ENCODE data around the gene SBF2. TPM values are rescaled to one million over a fixed set of nuclear protein-coding genes. Genes with fewer than 3 reads are reported as not detected.

Gene SBF2
- total and polyA plus RNA-seq, 2 donors (not counting 1 experiment from before 2014, with no cell fraction given), result 5.6 to 17.7 TPM

- no peak overlapping the region for H3K9ac ChIP-seq (ENCODE audit: low read length)
- no peaks in the 10 kb centered on the region for H3K36me3 ChIP-seq (replicated peaks in 1 of 2; ENCODE audit: control extremely low read depth in 1 of 2, control insufficient read depth in 1 of 2, extremely low read depth in 1 of 2, insufficient read depth in 2 of 2, low read length in 1 of 2)
- no peaks in the 10 kb centered on the region for H3K27me3 ChIP-seq (replicated peaks in 1 of 4; ENCODE audit: control extremely low read depth in 1 of 4, control insufficient read depth in 3 of 4, insufficient read depth in 4 of 4, low read length in 3 of 4)
- WGBS (ENCODE audit: insufficient coverage), result 38% methylated on average over 1 of the region's 2 CpGs
- Mint-ChIP-seq H3K4me3 (no peak overlapping the region), H3K27ac (no peak overlapping the region), H3K9me3 (ENCODE audit: insufficient read depth) (peaks cover 4% of the 10 kb centered on the region), H3K4me1 (peaks cover 12% of the 10 kb centered on the region), H3K27me3 (no peaks in the 10 kb centered on the region)
- no peak for TF ChIP-seq EZH2 (IDR thresholded peaks at IDR 0.05; ENCODE audit: borderline replicate concordance, insufficient read depth, low read depth, low read length, poor library complexity, severe bottlenecking)
- TF ChIP-seq, protein P1, sequence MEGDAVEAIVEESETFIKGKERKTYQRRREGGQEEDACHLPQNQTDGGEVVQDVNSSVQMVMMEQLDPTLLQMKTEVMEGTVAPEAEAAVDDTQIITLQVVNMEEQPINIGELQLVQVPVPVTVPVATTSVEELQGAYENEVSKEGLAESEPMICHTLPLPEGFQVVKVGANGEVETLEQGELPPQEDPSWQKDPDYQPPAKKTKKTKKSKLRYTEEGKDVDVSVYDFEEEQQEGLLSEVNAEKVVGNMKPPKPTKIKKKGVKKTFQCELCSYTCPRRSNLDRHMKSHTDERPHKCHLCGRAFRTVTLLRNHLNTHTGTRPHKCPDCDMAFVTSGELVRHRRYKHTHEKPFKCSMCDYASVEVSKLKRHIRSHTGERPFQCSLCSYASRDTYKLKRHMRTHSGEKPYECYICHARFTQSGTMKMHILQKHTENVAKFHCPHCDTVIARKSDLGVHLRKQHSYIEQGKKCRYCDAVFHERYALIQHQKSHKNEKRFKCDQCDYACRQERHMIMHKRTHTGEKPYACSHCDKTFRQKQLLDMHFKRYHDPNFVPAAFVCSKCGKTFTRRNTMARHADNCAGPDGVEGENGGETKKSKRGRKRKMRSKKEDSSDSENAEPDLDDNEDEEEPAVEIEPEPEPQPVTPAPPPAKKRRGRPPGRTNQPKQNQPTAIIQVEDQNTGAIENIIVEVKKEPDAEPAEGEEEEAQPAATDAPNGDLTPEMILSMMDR (IDR thresholded peaks at IDR 0.05), result no peak
- peaks cover 0 to 20% (median 18%) of the 10 kb centered on the region in 3 donors for H3K9me3 ChIP-seq (ENCODE audit: control extremely low read depth in 1 of 3, control insufficient read depth in 2 of 3, insufficient read depth in 1 of 3, low read length in 2 of 3)
- no peak overlapping the region for H2AFZ ChIP-seq (ENCODE audit: insufficient read depth, low read depth, low read length, poor library complexity, severe bottlenecking)
- no peak for ATAC-seq (ENCODE audit: low read depth)
- DNase-seq, result peak; percentile 6
- no peaks in the 10 kb centered on the region for H4K20me1 ChIP-seq (ENCODE audit: control insufficient read depth, insufficient read depth, low read length, poor library complexity, severe bottlenecking)
- no peak overlapping the region for H3K4me3 ChIP-seq (ENCODE audit: control extremely low read depth in 1 of 5, extremely low read depth in 1 of 5, insufficient read depth in 1 of 5, low read depth in 2 of 5, low read length in 4 of 5)
- no peak overlapping the region for H3K27ac ChIP-seq (ENCODE audit: low read length in 2 of 2)
- POLR2A ChIA-PET, result no interaction called here
- CTCF ChIA-PET, result interaction anchor here (0.6 kb wide), 1 partner anchor 259 kb away, joined by 5 read pairs; no protein-coding TSS in a partner anchor
- intact Hi-C loops (cut with micrococcal nuclease), result loop anchor here (5.0 kb wide), 1 partner anchor 605 kb away; no protein-coding TSS in a partner anchor
- H3K79me2 ChIP-seq (ENCODE audit: control insufficient read depth, insufficient read depth, low read length), result no peaks in the 10 kb centered on the region
- H3K4me1 ChIP-seq (ENCODE audit: control insufficient read depth in 2 of 2, insufficient read depth in 2 of 2, low read length in 2 of 2), result peaks cover 0 to 3% of the 10 kb centered on the region in 2 donors
- H3K4me2 ChIP-seq (replicated peaks; ENCODE audit: low read depth, low read length, poor library complexity, severe bottlenecking), result no peak overlapping the region
These were observed 252.1 kb downstream of the SBF2 start for GRCh38 chr11:10041748-10042446.

DNA sequence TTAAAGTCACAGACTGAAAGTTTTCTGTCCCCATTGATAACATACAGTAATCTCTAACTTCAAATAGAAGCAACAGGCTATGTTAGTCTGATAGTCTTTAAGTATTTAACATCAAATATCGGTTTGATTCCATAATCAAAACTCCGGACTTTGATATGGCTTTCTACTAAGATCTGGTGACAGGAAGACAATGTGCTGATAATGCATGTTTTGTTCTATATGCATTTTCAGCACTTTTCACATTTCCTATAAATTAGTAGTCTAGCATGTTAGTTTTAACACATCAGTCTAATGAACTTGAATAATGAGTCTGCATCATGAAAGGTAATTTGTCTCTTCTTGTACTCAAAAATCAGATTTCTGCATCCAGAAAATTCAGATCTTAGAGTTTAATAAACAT, 252.7 kb downstream of the SBF2 start:
- CTCF ChIA-PET, result no interaction called here
- peaks cover 0 to 3% of the 10 kb centered on the region in 2 donors for H3K4me1 ChIP-seq (ENCODE audit: control insufficient read depth in 2 of 2, insufficient read depth in 2 of 2, low read length in 2 of 2)
- Mint-ChIP-seq H3K27ac (no peak overlapping the region), H3K4me1 (peaks cover 12% of the 10 kb centered on the region), H3K27me3 (no peaks in the 10 kb centered on the region), H3K4me3 (no peak overlapping the region), H3K9me3 (ENCODE audit: insufficient read depth) (peaks cover 4% of the 10 kb centered on the region)
- H3K9ac ChIP-seq (ENCODE audit: low read length), result no peak overlapping the region
- no peak overlapping the region for H3K27ac ChIP-seq (ENCODE audit: low read length in 2 of 2)
- POLR2A ChIA-PET, result no interaction called here
- no peak overlapping the region for H3K4me2 ChIP-seq (replicated peaks; ENCODE audit: low read depth, low read length, poor library complexity, severe bottlenecking)
- TF ChIP-seq, protein P1 (IDR thresholded peaks at IDR 0.05), result no peak
- TF ChIP-seq EZH2 (IDR thresholded peaks at IDR 0.05; ENCODE audit: borderline replicate concordance, insufficient read depth, low read depth, low read length, poor library complexity, severe bottlenecking), result no peak
- H3K36me3 ChIP-seq (replicated peaks in 1 of 2; ENCODE audit: control extremely low read depth in 1 of 2, control insufficient read depth in 1 of 2, extremely low read depth in 1 of 2, insufficient read depth in 2 of 2, low read length in 1 of 2), result no peaks in the 10 kb centered on the region
- DNase-seq, result no peak
- no peak for ATAC-seq (ENCODE audit: low read depth)
- no peak overlapping the region for H3K4me3 ChIP-seq (ENCODE audit: control extremely low read depth in 1 of 5, extremely low read depth in 1 of 5, insufficient read depth in 1 of 5, low read depth in 2 of 5, low read length in 4 of 5)
- H3K79me2 ChIP-seq (ENCODE audit: control insufficient read depth, insufficient read depth, low read length), result no peaks in the 10 kb centered on the region
- H3K9me3 ChIP-seq (ENCODE audit: control extremely low read depth in 1 of 3, control insufficient read depth in 2 of 3, insufficient read depth in 1 of 3, low read length in 2 of 3), result peaks cover 0 to 20% (median 18%) of the 10 kb centered on the region in 3 donors
- H3K27me3 ChIP-seq (replicated peaks in 1 of 4; ENCODE audit: control extremely low read depth in 1 of 4, control insufficient read depth in 3 of 4, insufficient read depth in 4 of 4, low read length in 3 of 4), result no peaks in the 10 kb centered on the region
- no peaks in the 10 kb centered on the region for H4K20me1 ChIP-seq (ENCODE audit: control insufficient read depth, insufficient read depth, low read length, poor library complexity, severe bottlenecking)
- no CpG with 5 or more reads among the region's 2 CpGs for WGBS (ENCODE audit: insufficient coverage)
- no peak overlapping the region for H2AFZ ChIP-seq (ENCODE audit: insufficient read depth, low read depth, low read length, poor library complexity, severe bottlenecking)
- intact Hi-C loops (cut with micrococcal nuclease), result loop anchor here (5.0 kb wide), 1 partner anchor 606 kb away; no protein-coding TSS in a partner anchor

Measured in B cell (primary cell).